Measurements from ENCODE around the gene TBC1D8.

Gene TBC1D8

DNA sequence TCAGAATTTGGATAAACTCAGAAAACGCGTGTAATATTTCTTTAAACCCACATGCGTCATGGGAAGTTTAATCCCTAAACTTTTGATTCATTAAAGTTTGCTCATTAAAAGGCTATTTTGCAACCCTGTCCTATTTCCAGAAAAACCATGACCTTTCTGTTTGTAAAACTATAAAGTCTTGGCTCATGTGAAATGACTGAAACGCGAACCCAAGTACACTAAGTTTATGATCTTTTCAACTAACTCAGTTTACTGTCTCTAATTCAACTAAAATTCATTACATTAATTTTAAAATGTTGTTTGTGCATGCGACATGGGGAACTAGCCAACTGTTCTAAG is 153.0 kb downstream of the TBC1D8 start:
- no peak for DNase-seq (ENCODE audit: low spot score)

DNA sequence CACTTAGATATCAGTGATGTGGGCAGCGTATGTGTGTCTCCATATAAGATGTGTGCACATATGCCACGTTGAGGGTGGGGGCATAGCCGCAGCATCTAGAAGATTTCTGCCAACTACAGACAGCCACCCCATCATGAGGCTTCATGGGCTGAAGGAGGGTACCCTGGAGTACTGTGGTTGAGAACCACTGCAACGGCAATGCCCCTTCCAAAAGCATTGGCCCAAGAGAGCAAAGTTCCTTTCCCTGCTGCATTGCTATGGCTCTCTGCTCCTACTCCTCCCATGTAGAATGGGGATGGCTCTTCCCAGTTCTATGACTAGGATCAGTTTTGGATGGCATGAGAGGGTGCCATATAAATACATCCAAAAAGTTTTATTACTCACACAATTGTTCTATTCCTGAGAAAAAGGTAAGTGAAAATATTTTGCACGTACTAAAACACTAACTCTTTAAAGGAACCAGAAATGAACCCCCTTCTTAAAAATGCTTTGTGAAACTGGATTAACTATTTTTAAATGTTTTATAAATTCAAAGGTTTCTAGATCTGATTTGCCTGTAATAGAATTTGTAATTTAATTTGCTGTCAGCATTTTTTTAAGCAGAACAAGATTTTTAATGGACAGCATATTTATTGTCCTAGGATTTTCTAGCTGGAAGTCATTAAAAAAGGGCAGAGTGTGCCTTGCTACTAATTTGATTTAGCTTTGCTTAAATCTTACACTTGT is 153.5 kb downstream of the TBC1D8 start:
- DNase-seq (ENCODE audit: low spot score) = no peak

DNA sequence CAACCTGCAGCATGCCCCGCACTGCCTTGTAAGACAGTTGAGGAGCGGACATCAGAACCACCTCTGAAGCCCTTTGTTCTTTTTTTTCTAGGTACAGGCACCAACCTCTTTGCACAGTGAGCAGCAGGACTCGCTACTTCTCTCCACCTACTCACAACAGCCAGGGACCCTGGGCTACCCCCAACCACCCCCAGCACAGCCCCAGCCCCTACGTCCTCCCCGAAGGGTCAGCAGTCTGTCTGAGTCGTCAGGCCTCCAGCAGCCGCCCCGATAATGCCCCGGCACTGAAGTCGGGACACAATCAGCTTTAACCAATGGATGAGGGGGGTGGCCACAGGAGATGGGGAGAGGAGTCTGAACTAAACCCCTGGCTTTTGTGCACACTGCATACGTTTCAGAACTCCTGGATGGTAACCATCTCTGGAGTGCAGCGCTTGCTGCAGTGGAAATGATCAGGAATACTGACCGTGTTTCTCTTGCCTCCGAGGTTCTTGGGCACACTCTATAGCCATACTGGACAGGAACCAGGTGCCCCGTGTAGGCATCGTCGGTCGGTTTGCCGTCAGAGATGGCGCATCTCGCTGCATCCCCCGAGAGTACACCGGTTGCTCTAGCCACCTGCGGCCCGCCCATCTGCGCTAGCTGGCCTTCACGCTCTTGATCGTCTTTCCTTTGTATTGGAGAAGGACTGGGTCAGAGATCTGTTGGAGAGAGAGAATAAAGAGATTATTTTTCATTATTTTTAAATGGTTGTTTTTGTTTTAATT is 155.7 kb downstream of the TBC1D8 start:
- no peak for DNase-seq (ENCODE audit: low spot score)

DNA sequence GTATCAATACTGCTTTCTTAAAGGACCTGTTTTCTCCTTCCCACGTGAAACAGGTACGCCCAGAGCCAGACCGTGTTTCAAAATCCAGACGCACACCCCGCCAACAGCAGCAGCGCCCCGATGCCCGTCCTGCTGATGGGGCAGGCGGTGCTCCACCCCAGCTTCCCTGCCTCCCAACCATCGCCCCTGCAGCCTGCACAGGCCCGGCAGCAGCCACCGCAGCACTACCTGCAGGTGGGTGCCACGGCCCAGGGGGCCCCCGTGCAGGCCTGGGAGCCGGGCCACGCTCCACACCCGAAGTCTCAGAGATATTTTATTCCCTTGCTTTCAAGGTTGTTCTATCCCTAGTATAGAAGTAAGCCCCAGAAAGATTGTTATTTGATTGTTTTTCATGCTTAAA is 157.9 kb downstream of the TBC1D8 start:
- DNase-seq (ENCODE audit: low spot score) = no peak

DNA sequence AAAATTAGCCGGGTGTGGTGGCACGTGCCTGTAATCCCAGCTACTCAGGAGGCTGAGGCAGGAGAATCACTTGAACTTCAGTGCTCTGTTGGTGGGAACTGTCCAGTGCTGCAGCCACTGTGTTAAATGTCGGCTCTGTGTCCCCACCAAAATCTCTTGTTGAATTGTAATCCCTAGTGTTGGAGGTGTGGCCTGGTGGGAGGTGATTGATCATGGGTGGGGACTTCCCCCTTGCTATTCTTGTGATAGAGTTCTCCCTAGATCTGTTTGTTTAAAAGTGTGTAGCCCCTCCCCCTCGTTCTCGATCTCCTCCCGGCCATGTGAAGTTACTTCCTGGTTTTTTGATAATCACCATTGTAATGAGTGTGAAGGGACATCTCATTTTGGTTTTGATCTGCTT is 158.9 kb downstream of the TBC1D8 start:
- no peak for DNase-seq (ENCODE audit: low spot score)

DNA sequence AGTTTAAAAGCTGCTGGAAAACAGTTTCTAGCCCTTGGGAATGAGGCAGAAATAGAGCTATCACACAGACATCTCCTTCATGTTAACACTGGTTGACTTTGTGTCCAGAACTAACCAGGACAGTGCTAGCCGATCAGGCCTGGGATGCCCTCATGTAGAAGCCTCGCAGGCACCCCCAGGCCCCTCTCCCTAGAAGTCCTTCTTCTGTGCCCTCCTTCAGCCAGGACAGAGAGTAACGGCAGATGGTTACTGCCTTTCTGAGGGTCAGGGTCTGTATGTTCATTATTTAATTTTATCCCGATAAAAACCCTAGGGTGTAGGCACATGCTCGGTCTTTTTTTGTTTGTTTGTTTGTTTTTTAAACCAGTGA is 159.8 kb downstream of the TBC1D8 start:
- DNase-seq (ENCODE audit: low spot score) = no peak

DNA sequence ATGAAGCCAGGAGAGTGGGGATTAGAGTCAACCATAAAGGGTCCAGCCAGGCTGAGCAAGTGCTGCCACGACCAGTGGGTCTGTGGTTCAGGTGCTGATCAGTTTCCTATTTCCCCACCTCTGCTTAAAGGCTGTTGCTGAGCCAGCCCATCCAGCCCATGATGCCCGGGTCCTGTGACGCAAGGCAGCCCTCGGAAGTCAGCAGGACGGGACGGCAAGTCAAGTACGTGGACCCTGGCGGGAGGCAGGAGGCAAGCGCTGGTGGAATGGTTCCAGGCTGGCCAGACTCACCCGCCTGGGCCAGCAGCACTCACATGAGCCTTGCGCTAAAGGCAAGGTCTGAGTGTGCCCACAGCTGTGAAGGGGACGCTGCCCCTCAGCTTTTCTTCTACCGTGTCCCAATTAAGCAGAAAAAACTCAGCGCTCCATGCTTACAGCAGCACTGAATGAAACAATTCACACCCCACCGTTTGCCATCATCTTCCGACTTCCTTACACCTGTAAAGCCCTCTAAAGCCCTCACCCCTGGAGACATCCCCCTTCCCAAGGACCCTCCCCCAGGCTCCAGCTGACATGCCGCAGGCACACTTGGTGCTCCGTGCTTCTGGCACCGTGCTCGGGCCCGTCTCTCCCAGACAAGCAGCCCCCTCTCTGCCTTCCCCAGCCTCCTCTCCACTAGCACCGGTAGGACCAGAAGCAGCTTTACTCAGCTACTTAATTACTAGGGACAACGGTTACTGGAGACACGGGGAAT is 160.4 kb downstream of the TBC1D8 start:
- DNase-seq (ENCODE audit: low spot score) = no peak

DNA sequence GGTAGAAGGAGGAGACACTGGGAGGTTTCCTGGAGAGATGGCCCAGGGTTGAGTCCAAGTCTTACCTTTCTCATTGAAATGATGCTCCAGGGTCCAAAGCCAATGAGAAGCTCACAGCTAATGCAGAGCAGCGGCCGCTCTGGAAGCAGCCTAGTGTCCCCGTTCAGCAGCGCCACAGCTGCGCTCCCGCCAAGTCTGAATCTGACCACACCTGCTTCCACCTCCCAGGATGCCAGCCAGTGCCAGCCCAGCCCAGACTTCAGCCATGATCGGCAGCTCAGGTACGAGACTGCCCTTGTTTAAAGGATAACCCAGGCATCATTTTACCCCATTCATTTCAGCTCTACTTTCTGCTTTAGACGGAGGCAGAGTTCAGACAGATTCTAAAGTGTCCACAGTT is 161.0 kb downstream of the TBC1D8 start:
- DNase-seq (ENCODE audit: low spot score) = no peak

DNA sequence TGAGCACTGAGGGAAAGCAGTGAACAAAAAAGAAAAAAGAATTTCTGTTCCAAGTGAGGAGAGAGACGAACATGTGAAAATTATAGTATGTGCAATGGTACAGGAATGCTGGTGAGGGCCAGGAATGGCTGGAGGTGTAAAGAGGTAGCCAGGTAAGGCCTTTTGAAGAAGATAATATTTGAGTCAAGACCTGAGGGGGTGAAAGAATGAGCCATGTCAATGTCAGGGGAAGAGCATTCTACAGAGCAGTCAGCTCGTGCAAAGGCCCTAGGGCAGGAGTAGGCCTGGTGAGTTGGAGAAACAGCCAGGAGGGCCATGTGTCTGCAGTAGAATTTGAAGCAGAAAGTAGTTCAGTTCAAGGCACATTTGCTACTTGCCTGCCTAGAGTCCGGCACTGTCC is 161.5 kb downstream of the TBC1D8 start:
- no peak for DNase-seq (ENCODE audit: low spot score)

DNA sequence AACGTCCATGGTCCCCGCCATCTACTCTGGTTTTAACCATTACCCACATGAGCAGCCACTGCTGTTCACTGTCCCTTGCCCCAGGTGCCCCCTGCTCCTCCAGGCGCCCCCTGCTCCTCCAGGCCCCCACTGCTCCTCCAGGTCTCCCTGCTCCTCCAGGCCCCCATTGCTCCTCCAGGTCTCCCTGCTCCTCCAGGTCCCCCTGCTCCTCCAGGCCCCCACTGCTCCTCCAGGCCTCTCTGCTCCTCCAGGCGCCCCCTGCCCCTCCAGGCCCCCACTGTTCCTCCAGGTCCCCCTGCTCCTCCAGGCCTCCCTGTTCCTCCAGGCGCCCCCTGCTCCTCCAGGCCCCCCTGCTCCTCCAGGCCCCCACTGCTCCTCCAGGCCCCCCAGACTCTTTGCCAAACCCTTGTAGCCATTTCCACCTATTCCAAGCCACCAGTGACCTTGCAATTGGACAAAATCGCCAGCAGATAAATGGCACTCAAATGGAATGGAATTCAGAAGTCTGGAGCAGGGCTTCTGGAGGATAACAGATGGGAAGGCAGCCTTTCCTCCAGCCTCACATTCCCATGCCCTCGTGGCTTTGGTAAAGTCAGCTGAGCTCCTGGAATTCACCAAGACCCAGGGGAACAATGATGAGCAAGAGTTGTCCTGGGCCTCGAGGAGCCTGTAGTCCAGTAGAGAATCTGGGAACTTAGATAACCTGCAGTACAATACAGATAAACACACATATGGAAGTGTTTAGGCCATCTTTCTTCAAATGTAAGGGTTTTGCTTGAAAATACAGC is 162.4 kb downstream of the TBC1D8 start:
- no peak for DNase-seq (ENCODE audit: low spot score)

DNA sequence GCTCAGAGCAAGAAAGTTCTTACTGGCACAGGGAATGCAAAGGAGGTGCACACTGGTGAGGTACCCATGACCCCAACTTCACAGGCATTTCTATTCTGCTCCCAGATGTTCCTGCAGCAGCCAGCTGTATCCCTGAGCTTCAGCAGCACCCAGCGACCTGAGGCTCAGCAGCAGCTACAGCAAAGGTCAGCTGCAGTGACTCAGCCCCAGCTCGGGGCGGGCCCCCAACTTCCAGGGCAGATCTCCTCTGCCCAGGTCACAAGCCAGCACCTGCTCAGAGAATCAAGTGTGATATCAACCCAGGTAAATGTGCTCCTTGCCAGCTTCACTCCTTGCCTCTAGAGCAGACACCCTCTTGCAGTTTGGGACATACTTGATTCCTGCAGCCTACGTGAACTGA is 163.2 kb downstream of the TBC1D8 start:
- DNase-seq (ENCODE audit: low spot score) = no peak

DNA sequence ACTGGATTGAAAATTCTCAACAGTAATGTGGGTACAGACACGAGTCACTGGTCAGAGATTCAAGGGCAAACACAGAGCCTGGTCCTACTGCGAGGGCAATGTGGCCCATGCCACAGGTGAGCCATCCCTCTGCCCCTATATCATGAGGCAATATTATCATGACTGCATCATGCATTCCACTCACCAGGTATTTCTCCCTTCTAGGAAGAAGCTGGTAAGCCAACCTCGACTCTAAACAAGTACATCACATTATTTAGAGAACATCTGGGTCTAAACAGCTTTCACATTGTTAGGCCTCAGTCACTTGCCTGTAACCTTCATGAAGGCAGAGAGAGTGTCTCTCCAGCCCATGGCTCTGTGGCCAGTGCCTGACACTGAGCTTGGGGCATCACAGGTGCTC is 163.6 kb downstream of the TBC1D8 start:
- no peak for DNase-seq (ENCODE audit: low spot score)

DNA sequence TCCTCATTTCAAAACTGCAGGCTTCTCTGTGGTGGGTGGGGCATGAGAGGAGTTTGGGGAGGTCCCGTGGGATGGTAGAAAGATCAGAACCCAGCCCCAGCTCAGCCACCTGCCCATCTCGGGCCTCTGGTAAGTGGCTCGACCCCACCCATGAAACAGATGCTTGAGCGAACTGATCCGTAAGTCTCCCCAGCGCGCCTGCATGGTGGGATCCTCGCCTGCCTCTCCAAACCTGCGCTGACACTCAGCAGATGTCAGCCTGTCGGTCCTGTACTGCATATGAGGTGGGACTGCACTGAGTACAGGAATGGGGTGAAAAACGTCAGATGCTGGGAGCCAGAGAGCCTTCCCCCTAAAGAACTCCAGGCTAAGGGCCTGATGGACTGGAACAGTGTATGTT is 165.0 kb downstream of the TBC1D8 start:
- DNase-seq (ENCODE audit: low spot score) = no peak

DNA sequence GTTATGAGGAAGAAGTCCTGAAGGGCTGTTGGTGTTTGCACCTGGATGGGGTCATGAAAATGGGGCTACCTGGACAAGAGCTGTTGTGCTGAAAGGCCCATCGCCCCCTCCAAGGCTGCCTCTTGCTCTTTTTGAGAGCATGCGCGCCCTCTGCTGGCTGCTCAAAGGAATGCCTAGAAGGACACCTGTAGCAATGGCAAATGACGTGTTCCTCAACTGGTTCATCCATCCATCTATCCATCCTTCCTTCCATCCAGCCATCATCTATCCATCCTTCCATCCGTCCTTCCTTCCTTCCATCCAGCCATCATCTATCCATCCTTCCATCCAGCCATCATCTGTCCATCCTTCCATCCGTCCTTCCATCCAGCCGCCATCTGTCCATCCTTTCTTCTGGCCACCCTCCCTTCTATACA is 166.3 kb downstream of the TBC1D8 start:
- DNase-seq (ENCODE audit: low spot score) = peak; percentile 76

DNA sequence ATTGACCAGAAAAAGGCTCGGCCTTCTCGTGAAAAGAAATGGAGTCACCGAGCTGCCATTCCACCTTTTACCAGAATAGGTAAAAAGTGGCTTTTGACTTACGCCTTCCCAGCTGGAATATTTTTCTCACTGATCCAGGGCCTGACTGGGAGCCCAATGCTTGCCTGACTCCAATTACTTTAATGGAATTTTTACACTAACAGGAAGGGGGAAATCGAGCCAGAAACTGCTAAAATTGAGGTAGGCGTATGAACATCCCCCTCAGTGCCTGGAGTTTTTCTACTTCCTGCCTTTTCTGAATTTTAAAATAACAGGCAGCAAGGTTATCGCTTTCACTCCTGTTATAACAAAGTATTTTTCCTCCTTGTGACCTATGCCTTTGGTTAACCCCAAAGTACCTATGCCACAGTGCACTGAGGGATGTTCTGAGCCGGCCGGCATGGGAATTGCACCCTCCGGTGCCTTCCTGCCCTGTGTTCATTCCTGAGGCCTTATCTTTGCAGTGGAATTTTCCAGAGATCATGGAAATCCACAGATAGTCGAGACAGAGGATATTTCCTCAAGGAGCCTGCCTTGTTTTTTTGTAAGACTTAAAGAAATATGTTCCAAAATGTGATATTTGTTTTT is 167.4 kb downstream of the TBC1D8 start:
- DNase-seq (ENCODE audit: low spot score) = no peak

DNA sequence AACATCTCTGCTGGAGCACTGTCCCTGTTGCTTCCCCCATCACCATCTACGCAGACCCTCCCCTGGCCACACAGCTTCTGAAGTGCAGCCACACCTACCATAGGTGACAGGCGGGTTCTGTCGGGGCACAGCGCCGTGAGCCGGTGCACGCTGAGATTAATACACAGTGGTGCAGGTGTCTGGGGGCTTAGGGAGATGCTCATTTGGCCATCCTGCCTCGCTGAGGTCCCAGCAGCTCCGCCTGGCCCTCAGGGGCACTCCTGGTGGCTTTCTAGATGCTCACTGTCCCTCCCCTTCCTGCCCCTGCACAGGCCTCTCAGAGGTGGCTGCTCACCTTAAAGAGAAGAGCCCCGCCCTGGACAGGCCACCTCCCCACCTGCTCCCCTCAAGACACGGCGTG is 168.0 kb downstream of the TBC1D8 start:
- DNase-seq (ENCODE audit: low spot score) = no peak

DNA sequence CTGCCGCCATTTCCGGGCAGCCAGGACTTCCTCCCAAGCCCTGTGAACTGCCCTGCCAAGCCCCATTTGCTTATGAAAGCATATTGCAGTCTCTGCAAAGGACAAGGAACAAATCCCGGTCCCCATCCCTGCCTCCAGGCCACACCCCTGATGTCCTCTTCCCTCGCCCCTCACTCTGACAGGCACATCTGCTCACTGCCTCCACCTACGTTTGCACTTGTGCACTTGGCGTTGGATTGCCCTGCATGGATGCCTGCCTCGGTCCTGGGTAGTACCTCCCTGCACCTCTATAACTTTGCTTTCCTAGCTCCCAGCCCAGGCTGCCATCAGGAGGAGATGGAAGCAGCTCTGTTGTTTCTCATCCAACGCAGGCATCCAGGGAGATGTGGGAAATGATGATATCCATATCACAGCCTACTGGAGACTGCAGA is 168.7 kb downstream of the TBC1D8 start:
- no peak for DNase-seq (ENCODE audit: low spot score)

DNA sequence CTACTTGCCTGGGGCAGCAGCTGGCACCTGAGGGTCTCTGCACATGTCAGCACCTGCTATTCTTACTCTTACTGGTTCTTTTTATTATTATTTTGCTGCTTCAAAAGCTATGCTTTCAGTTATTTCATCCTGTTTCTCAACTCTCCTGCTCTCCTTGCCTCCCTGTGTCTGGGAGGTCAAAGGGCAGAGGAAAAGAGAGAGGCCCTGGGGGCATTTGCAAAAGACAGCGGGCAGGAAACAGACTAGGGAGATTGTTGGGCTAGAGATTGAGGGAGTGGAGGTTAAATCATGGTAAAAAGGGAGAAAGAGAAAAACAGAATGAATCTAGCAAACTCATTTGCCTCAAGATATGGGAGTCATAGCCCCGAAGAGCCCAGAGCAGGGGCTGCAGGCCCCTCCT is 170.2 kb downstream of the TBC1D8 start:
- DNase-seq (ENCODE audit: low spot score) = no peak

DNA sequence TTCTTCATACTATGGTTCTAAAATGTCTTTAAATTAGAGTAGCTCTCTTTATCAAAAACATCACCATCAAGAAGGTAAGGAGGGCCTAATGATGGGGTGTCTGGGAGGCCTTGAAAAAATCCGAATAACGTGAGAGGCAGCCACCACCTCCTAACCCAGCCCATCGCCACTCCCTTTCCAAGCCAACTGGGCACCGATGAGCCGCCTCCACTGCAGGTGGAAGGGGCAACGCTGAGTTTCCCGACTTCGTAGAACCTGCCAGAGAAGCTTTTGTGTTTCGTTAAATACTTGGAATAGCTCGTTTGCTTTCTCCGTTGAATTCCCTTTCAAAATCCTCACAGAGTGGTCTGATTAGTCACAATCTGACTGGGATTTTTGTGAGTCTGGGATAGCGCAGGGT is 171.1 kb downstream of the TBC1D8 start:
- no peak for DNase-seq (ENCODE audit: low spot score)

DNA sequence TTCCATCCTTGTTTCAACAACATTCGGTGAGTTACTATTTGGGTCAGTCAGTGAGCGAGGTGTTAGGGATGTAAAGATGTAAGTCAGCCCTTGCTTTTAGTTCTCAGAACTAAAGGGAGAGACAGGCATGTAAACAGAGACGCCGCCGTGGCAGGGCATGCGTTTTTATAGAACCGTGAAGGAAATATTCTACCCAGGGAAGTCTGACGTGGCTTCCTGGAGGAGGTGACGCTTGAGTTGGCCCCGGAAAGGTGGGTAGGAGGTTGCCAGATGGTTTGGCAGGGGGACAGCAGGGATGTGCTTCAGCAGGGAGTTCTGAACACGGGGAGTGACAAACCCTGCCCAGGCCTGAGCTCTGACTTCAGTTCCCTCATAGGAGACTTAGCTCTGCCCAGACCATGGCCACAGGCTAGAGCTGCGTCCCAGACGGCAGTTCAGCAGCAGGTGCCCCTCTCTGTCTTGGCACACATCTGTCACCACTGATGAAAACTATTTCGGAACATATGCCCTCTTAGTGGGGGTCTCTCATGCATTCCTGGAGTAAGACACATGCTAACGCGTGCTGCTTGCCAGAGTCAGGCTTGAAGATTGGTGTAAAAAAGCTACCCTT is 172.5 kb downstream of the TBC1D8 start:
- DNase-seq (ENCODE audit: low spot score) = peak; percentile 61

DNA sequence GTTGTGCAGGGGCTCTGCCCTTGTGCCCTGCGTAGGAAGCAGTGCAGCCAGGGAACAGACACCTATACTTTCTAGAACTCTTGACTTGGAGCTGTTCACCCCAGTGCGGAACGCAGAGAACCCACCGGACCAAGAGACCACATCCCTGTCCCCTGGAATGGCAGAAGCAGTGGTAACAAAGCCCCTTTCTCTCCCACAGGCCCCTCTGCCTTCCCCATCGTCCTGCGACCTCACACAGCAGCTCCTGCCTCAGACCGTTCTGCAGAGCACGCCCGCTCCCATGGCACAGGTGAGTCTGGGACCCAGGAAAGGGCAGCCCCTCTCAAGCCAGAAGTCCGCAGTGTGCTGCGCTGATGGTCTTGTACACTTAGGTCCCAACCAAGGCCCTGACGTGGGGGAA is 173.7 kb downstream of the TBC1D8 start:
- no peak for DNase-seq (ENCODE audit: low spot score)

All from cerebellar cortex (tissue), 1 donor.